Colonic mucosa (tissue), 4 donors: ENCODE measurements around the gene COASY. TPM values are rescaled to one million over a fixed set of nuclear protein-coding genes. Genes with fewer than 3 reads are reported as not detected.
"Not testable (repeated sequence)": the region's sequence is repeated elsewhere in the genome, so short reads cannot be mapped to it uniquely, and the experiment has no call there.

Experiments used
- DNase-seq: peaks from one replicate; pipeline ENCODE4 v3.0.0-alpha.2; 2020
- H3K27ac ChIP-seq: fragments of 200-600 bp; one replicate; pipeline ENCODE4 v1.8.0; 2021
- H3K27me3 ChIP-seq: fragments of 200-600 bp; one replicate; pipeline ENCODE4 v1.8.0; 2021
- H3K36me3 ChIP-seq: fragments of 200-600 bp; one replicate; pipeline ENCODE4 v1.8.0; 2021
- H3K4me1 ChIP-seq: fragments of 200-600 bp; one replicate; pipeline ENCODE4 v1.8.0; 2021; ENCODE audit warnings: mild to moderate bottlenecking
- H3K4me3 ChIP-seq: fragments of 200-600 bp; one replicate; pipeline ENCODE4 v1.8.0; 2021
- H3K9ac ChIP-seq, 2 donors: one replicate each; pipeline ENCODE4 v1.7.0; 2013; ENCODE audit warnings: control low read depth in 2 of 2, low read depth in 2 of 2, low read length in 2 of 2
- H3K9me3 ChIP-seq: fragments of 200-600 bp; one replicate; pipeline ENCODE4 v1.8.0; 2021
- intact Hi-C: fragments of 100-400 bp; cut with DNase I; formaldehyde crosslinking; loops from one replicate; pipeline ENCODE4 v1.14.1; 2022
- total RNA-seq, 2 donors: library from RNA; stranded (reverse); fragmentation: NEBNext Ultra II Directional in 1 of 2; extraction: Animal tissue kit (Norgen Biotek cat#: 25700) in 1 of 2; gene quantifications; one replicate each; pipeline ENCODE4 v1.2.1, GENCODE V29; 2021
- TF ChIP-seq, protein P1 (sequence below): fragments of 200-600 bp; IDR thresholded peaks from one replicate; pipeline ENCODE4 v1.8.0; 2022; ENCODE audit warnings: antibody characterized with exemption, mild to moderate bottlenecking
- donor health status: healthy.
- donor health status: DM: no; HTN: no; CAD: no.
- donor health status: DM: no; HTN: no; CAD: no.

The COASY gene
- total RNA-seq, 2 donors from 2014 or later = 94.2 to 176 TPM

DNA sequence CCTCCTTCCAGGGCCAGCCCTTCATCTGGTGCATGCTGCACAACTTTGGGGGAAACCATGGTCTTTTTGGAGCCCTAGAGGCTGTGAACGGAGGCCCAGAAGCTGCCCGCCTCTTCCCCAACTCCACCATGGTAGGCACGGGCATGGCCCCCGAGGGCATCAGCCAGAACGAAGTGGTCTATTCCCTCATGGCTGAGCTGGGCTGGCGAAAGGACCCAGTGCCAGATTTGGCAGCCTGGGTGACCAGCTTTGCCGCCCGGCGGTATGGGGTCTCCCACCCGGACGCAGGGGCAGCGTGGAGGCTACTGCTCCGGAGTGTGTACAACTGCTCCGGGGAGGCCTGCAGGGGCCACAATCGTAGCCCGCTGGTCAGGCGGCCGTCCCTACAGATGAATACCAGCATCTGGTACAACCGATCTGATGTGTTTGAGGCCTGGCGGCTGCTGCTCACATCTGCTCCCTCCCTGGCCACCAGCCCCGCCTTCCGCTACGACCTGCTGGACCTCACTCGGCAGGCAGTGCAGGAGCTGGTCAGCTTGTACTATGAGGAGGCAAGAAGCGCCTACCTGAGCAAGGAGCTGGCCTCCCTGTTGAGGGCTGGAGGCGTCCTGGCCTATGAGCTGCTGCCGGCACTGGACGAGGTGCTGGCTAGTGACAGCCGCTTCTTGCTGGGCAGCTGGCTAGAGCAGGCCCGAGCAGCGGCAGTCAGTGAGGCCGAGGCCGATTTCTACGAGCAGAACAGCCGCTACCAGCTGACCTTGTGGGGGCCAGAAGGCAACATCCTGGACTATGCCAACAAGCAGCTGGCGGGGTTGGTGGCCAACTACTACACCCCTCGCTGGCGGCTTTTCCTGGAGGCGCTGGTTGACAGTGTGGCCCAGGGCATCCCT lies 18.5 kb upstream of the COASY start:
- DNase-seq = no peak
- H3K4me3 ChIP-seq = no peak overlapping the region
- intact Hi-C loops = no loop called here

DNA sequence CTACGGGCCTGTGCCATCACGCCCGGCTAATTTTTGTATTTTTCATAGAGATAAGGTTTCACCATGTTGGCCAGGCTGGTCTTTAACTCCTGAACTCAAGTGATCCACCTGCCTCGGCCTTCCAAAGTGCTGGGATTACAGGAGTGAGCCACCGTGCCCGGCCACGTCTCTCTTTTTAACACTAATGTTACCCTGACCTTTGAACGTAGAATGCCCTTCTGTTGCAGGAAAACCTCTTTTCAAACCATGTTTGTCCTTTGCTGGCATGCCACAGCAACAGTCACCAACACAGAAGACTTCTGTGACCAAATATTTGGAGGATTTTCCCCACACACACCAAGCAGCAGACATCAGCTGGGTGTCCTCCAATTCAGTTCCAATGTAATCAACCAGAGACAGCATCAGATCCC lies 17.1 kb upstream of the COASY start:
- Histone ChIP-seq H3K4me1 (peaks cover 13% of the 10 kb centered on the region), H3K36me3 (no peaks in the 10 kb centered on the region), H3K27me3 (no peaks in the 10 kb centered on the region), H3K27ac (no peak overlapping the region), H3K9ac (no peak overlapping the region), H3K9me3 (no peaks in the 10 kb centered on the region), H3K4me3 (no peak overlapping the region)
- intact Hi-C loops = no loop called here
- TF ChIP-seq, protein P1, sequence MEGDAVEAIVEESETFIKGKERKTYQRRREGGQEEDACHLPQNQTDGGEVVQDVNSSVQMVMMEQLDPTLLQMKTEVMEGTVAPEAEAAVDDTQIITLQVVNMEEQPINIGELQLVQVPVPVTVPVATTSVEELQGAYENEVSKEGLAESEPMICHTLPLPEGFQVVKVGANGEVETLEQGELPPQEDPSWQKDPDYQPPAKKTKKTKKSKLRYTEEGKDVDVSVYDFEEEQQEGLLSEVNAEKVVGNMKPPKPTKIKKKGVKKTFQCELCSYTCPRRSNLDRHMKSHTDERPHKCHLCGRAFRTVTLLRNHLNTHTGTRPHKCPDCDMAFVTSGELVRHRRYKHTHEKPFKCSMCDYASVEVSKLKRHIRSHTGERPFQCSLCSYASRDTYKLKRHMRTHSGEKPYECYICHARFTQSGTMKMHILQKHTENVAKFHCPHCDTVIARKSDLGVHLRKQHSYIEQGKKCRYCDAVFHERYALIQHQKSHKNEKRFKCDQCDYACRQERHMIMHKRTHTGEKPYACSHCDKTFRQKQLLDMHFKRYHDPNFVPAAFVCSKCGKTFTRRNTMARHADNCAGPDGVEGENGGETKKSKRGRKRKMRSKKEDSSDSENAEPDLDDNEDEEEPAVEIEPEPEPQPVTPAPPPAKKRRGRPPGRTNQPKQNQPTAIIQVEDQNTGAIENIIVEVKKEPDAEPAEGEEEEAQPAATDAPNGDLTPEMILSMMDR = no peak
- DNase-seq = no peak

More for the DNA sequence above, 18.5 kb upstream of the COASY start:
- no peaks in the 10 kb centered on the region for H3K27me3 ChIP-seq
- H3K27ac ChIP-seq = no peak overlapping the region
- TF ChIP-seq, protein P1 = no peak
- peaks cover 13% of the 10 kb centered on the region for H3K4me1 ChIP-seq
- H3K9ac ChIP-seq = no peak overlapping the region
- no peaks in the 10 kb centered on the region for H3K36me3 ChIP-seq
- no peaks in the 10 kb centered on the region for H3K9me3 ChIP-seq

DNA sequence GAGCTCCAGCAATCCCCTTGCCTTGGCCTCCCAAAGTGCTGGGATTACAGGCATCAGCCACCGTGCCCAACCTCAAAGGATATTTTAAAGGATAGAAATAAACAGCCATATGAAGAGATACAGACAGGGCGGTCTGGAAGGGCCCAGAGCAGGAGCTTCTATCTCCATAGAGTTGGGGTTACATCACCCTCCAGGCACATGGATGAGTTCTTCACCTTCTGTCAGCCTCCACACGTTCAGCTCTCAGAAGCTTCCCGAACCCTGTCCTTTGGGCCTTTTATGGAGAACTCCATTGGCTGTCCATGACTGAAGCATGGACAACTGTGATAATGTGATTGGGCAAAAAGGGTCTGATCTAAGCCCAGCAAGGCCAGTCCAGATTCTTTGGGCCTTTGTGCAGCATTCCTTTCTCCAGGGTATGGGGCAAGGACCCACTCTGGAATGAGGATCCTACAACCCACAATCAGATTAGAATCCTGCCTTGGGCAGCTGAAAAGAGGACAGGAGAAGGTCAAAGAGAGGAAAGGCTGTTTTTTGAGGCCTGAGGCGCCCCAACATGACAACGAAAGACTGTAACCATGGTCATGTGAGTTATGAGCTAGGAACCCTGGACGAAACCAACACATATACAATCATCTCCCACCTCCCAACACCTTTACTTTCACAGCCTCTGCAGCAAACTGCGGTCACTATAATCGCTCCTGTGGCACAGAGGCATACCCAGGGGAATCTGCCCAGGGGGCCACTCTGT lies 16.0 kb upstream of the COASY start:
- H3K36me3 ChIP-seq, H3K27me3 ChIP-seq, intact Hi-C loops, H3K4me3 ChIP-seq, DNase-seq, H3K9me3 ChIP-seq, H3K27ac ChIP-seq, H3K9ac ChIP-seq: not testable (repeated sequence)
- H3K4me1 ChIP-seq = peaks cover 12% of the 10 kb centered on the region

DNA sequence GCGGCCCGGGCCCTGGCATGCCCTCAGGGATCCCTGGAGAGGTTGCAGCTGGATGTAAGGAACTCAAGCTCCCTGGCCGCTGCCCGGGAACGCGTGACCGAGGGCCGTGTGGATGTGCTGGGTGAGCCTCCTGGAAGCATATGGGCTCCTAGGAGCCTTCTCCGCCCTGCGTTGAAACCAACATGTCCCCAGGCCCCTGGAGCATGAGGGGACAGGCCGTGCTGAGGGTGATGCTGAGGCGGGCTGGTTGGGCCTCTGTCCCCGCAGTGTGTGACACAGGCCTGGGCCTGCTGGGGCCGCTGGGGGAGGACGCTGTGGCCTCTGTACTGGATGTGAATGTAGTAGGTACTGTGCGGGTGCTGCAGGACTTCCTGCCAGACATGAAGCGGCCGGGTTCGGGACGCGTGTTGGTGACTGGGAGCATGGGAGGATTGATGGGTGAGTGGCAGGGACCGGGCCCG lies 14.9 kb upstream of the COASY start:
- Histone ChIP-seq H3K27me3 (no peaks in the 10 kb centered on the region), H3K4me3 (no peak overlapping the region), H3K9me3 (no peaks in the 10 kb centered on the region), H3K36me3 (no peaks in the 10 kb centered on the region), H3K27ac (no peak overlapping the region), H3K4me1 (peaks cover 3% of the 10 kb centered on the region), H3K9ac (no peak overlapping the region)
- intact Hi-C loops = no loop called here
- TF ChIP-seq, protein P1 = no peak
- DNase-seq = no peak

DNA sequence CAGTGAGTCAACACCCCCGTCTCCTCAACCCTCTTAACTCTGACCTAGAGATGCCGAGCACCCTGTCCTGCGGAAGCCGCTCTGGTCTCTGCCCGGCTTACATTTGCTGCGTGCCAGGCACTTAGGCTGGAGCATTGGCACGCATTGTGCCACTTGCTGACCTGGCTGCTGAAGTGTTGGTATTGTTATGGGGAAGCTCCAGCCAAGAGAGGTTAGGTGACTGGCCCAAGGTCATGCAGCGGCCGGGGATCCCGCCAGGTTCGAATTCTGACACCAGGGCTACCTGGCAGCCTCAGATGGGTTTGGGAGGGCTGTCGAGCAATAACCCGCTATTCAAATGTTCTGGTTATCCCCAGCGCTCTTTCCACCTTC lies 14.3 kb upstream of the COASY start:
- intact Hi-C loops = no loop called here
- no peak overlapping the region for H3K27ac ChIP-seq
- H3K4me1 ChIP-seq = no peaks in the 10 kb centered on the region
- no peaks in the 10 kb centered on the region for H3K36me3 ChIP-seq
- no peaks in the 10 kb centered on the region for H3K27me3 ChIP-seq
- H3K9me3 ChIP-seq = no peaks in the 10 kb centered on the region
- TF ChIP-seq, protein P1 = no peak
- peak overlapping the region in 1 of 2 donors; percentile 26 for H3K9ac ChIP-seq
- peak overlapping the region; percentile 42 for H3K4me3 ChIP-seq
- no peak for DNase-seq
